Endodermal cell (in vitro differentiated cells): ENCODE data around the gene HIGD1B. TPM values are rescaled to one million over a fixed set of nuclear protein-coding genes. Genes with fewer than 3 reads are reported as not detected.
"Not testable (repeated sequence)": the region's sequence is repeated elsewhere in the genome, so short reads cannot be mapped to it uniquely, and the experiment has no call there.

Experiments used
- DNase-seq: peaks from one replicate; pipeline ENCODE4 v3.0.0-alpha.2; 2017
- H3K27ac ChIP-seq: 2 replicates; pipeline ENCODE4 v1.5.1; 2013; ENCODE audit warnings: mild to moderate bottlenecking, low read depth, low read length, moderate library complexity
- H3K27me3 ChIP-seq: 2 replicates; pipeline ENCODE4 v1.6.1; 2013; ENCODE audit warnings: mild to moderate bottlenecking, low read length, moderate library complexity; ENCODE audit not compliant: insufficient read depth, control insufficient read depth, poor library complexity, severe bottlenecking
- H3K36me3 ChIP-seq: 2 replicates; pipeline ENCODE4 v1.7.0; 2013; ENCODE audit warnings: mild to moderate bottlenecking, low read length, moderate library complexity; ENCODE audit not compliant: control insufficient read depth, insufficient read depth
- H3K4me1 ChIP-seq: one replicate; pipeline ENCODE4 v1.7.0; 2013; ENCODE audit warnings: low read length; ENCODE audit not compliant: control insufficient read depth, insufficient read depth
- H3K4me3 ChIP-seq: 2 replicates; pipeline ENCODE4 v1.5.1; 2013; ENCODE audit warnings: mild to moderate bottlenecking, low read length, moderate library complexity
- H3K9ac ChIP-seq: 2 replicates; pipeline ENCODE4 v1.6.1; 2013; ENCODE audit warnings: mild to moderate bottlenecking, low read length, moderate library complexity; ENCODE audit not compliant: poor library complexity, severe bottlenecking; ENCODE audit errors: extremely low read depth
- H3K9me3 ChIP-seq: 2 replicates; pipeline ENCODE4 v1.6.1; 2013; ENCODE audit warnings: mild to moderate bottlenecking, low read length, moderate library complexity; ENCODE audit not compliant: control insufficient read depth
- H3K27ac Mint-ChIP-seq: 2 replicates; pipeline ENCODE4 v1.8.0; 2020; ENCODE audit warnings: mixed read lengths
- H3K27me3 Mint-ChIP-seq: 2 replicates; pipeline ENCODE4 v1.8.0; 2021; ENCODE audit warnings: mild to moderate bottlenecking, mixed read lengths; ENCODE audit not compliant: insufficient read depth
- H3K36me3 Mint-ChIP-seq: 2 replicates; pipeline ENCODE4 v1.8.0; 2020; ENCODE audit warnings: low read depth, mixed read lengths
- H3K4me1 Mint-ChIP-seq: 2 replicates; pipeline ENCODE4 v1.8.0; 2020; ENCODE audit warnings: mixed read lengths
- H3K4me3 Mint-ChIP-seq: 2 replicates; pipeline ENCODE4 v1.8.0; 2020; ENCODE audit warnings: mild to moderate bottlenecking, moderate library complexity, mixed read lengths
- H3K9me3 Mint-ChIP-seq: 2 replicates; pipeline ENCODE4 v1.8.0; 2020; ENCODE audit warnings: mild to moderate bottlenecking, mixed read lengths
- WGBS, 2 experiments: methylation state at CpG; one replicate each; pipeline versions ENCODE4 v1.1.5 to v1.1.7; 2013; ENCODE audit warnings: missing lambda C conversion rate in 2 of 2, mixed read lengths in 1 of 2; ENCODE audit not compliant: insufficient coverage in 1 of 2, insufficient read length in 1 of 2; 5-methylcytosine and 5-hydroxymethylcytosine counted together
- total RNA-seq, 2 donors: library from RNA; stranded (reverse); fragmentation: NEBNext Ultra II Directional in 1 of 2; extraction: Animal tissue kit (Norgen Biotek cat#: 25700) in 1 of 2; gene quantifications; 2 replicates in 1 of 2; 3 replicates in 1 of 2; pipeline ENCODE4 v1.2.1, GENCODE V29; 2021
- TF ChIP-seq, protein P1 (sequence below): fragments of 200-600 bp; sonication (generic); conservative IDR thresholded peaks from 2 replicates; pipeline ENCODE4 v1.5.0; 2021; ENCODE audit warnings: antibody characterized with exemption, mild to moderate bottlenecking

HIGD1B gene
- total RNA-seq, 2 donors from 2014 or later, result not detected

DNA sequence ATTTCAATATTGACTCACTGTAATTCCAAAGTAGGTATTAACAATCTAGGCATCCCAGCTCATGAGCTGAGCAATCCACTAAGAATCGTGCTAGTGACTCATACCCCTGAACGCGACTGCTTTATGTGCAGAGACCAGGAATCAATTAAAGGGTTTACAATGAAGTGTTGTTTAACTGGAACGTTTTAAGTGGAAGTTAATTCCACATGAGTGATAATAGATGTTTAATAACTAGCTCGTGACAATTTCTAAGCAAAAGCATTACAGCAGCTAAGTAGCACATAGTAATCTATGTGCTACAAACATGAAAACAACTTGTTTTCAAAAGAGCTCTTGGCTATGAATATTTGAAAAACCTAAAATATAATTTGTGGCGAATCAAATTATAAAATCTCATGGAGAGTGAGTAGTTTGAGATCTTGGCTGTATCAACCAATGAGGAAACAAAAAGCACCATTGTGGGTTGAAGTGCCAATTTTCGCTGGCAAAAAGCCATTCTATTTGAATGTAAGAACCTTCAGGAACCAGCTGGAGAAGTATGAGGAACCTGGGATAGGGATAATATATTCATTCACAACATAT is 27.0 kb upstream of the HIGD1B start:
- Histone ChIP-seq H3K4me3 (no peak overlapping the region), H3K27me3 (no peaks in the 10 kb centered on the region), H3K9ac (no peak overlapping the region), H3K9me3 (no peaks in the 10 kb centered on the region), H3K27ac (no peak overlapping the region), H3K4me1 (no peaks in the 10 kb centered on the region), H3K36me3 (peaks cover 33% of the 10 kb centered on the region)
- no peaks in the 10 kb centered on the region for H3K4me1 Mint-ChIP-seq
- no peak overlapping the region for H3K4me3 Mint-ChIP-seq
- TF ChIP-seq, protein P1, sequence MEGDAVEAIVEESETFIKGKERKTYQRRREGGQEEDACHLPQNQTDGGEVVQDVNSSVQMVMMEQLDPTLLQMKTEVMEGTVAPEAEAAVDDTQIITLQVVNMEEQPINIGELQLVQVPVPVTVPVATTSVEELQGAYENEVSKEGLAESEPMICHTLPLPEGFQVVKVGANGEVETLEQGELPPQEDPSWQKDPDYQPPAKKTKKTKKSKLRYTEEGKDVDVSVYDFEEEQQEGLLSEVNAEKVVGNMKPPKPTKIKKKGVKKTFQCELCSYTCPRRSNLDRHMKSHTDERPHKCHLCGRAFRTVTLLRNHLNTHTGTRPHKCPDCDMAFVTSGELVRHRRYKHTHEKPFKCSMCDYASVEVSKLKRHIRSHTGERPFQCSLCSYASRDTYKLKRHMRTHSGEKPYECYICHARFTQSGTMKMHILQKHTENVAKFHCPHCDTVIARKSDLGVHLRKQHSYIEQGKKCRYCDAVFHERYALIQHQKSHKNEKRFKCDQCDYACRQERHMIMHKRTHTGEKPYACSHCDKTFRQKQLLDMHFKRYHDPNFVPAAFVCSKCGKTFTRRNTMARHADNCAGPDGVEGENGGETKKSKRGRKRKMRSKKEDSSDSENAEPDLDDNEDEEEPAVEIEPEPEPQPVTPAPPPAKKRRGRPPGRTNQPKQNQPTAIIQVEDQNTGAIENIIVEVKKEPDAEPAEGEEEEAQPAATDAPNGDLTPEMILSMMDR, result no peak
- WGBS, 2 experiments, result 80 to 89% methylated on average over 4 to 7 of the region's 7 CpGs
- no peak for DNase-seq
- H3K27ac Mint-ChIP-seq, result no peak overlapping the region
- H3K36me3 Mint-ChIP-seq, result peaks cover 27% of the 10 kb centered on the region
- no peaks in the 10 kb centered on the region for H3K9me3 Mint-ChIP-seq
- H3K27me3 Mint-ChIP-seq, result no peaks in the 10 kb centered on the region

DNA sequence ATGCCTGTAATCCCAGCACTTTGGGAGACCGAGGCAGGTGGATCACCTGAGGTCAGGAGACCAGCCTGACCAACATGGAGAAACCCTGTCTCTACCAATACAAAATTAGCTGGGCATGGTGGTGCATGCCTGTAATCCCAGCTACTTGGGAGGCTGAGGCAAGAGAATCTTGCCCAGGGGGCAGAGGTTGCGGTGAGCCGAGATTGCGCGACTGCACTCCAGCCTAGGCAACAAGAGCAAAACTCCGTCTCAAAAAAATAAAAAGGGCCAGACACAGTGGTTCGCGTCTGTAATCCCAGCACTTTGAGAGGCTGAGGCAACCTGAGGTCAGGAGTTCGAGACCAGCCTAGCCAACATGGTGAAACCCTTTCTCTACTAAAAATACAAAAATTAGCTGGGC is 22.4 kb upstream of the HIGD1B start:
- not testable (repeated sequence) for H3K9me3 ChIP-seq, DNase-seq, H3K27ac ChIP-seq, H3K27me3 ChIP-seq, H3K4me1 Mint-ChIP-seq, H3K4me3 Mint-ChIP-seq, H3K9me3 Mint-ChIP-seq, H3K27ac Mint-ChIP-seq, H3K9ac ChIP-seq, H3K4me3 ChIP-seq, H3K4me1 ChIP-seq, H3K27me3 Mint-ChIP-seq
- 94 to 100% methylated on average over 7 to 9 of the region's 9 CpGs for WGBS, 2 experiments
- peaks cover 15% of the 10 kb centered on the region for H3K36me3 Mint-ChIP-seq
- peaks cover 23% of the 10 kb centered on the region for H3K36me3 ChIP-seq

DNA sequence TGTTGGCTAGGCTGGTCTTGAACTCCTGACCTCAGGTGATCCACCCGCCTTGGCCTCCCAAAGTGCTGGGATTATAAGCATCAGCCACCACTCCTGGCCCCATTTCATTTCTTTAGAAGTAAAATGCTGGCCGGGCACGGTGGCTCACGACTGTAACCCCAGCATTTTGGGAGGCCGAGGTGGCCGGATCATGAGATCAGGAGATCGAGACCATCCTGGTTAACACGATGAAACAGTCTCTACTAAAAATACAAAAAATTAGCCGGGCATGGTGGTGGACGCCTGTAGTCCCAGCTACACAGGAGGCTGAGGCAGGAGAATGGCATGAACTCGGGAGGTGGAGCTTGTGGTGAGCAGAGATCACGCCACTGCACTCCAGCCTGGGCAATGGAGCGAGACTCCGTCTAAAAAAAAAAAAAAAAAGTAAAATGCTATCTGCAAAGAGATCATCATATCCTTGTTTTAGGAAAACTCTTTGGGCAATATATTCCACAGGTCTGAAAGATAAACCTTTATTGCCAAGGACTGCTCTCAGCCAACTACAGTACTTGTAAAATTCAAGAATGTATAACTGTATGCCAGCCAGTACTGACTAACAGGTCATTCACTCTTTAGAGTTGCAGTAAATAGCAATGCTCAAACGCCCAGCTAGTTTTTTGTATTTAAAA is 21.4 kb upstream of the HIGD1B start:
- H3K27ac ChIP-seq, result no peak overlapping the region
- Mint-ChIP-seq H3K4me3 (no peak overlapping the region), H3K27ac (no peak overlapping the region), H3K9me3 (no peaks in the 10 kb centered on the region), H3K27me3 (no peaks in the 10 kb centered on the region), H3K4me1 (peaks cover 15% of the 10 kb centered on the region), H3K36me3 (peaks cover 9% of the 10 kb centered on the region)
- H3K9ac ChIP-seq, result no peak overlapping the region
- DNase-seq, result no peak
- no peak overlapping the region for H3K4me3 ChIP-seq
- H3K36me3 ChIP-seq, result peaks cover 14% of the 10 kb centered on the region
- no peaks in the 10 kb centered on the region for H3K9me3 ChIP-seq
- 97 to 98% methylated on average over 14 of the region's 15 CpGs for WGBS, 2 experiments
- H3K4me1 ChIP-seq, result peaks cover 9% of the 10 kb centered on the region
- TF ChIP-seq, protein P1, result no peak
- no peaks in the 10 kb centered on the region for H3K27me3 ChIP-seq
